NCI-H2196 (cell line): ENCODE data around the gene FSTL4.
"Not testable (repeated sequence)": the region's sequence is repeated elsewhere in the genome, so short reads cannot be mapped to it uniquely, and the experiment has no call there.

Experiments used
- DNase-seq: peaks from one replicate; lab custom pipeline; 2025; ENCODE audit not compliant: unreplicated experiment; lab: John Stamatoyannopoulos, UW

The FSTL4 gene

GRCh38 chr5:133409210-133409674 is 203.1 kb downstream of the FSTL4 start:
- DNase-seq = no peak

- DNase-seq = no peak
These were observed 204.0 kb downstream of the FSTL4 start for GRCh38 chr5:133408322-133408721.

GRCh38 chr5:133406977-133407632 is 205.2 kb downstream of the FSTL4 start:
- DNase-seq = peak; percentile 48

- no peak for DNase-seq
These were observed 205.9 kb downstream of the FSTL4 start for GRCh38 chr5:133406208-133406976.

- DNase-seq = no peak
These were observed 206.9 kb downstream of the FSTL4 start for GRCh38 chr5:133405275-133406034.

GRCh38 chr5:133404724-133405123 is 207.6 kb downstream of the FSTL4 start:
- no peak for DNase-seq

GRCh38 chr5:133403741-133404364 is 208.5 kb downstream of the FSTL4 start:
- DNase-seq = no peak

- DNase-seq = no peak
These were observed 209.6 kb downstream of the FSTL4 start for GRCh38 chr5:133402775-133403174.

GRCh38 chr5:133401731-133402347 is 210.5 kb downstream of the FSTL4 start:
- DNase-seq = no peak

GRCh38 chr5:133400831-133401351 is 211.4 kb downstream of the FSTL4 start:
- DNase-seq = no peak

- no peak for DNase-seq
These were observed 212.2 kb downstream of the FSTL4 start for GRCh38 chr5:133400120-133400519.

- no peak for DNase-seq
These were observed 213.0 kb downstream of the FSTL4 start for GRCh38 chr5:133399247-133399891.

- DNase-seq = no peak
These were observed 213.7 kb downstream of the FSTL4 start for GRCh38 chr5:133398646-133399101.

- no peak for DNase-seq
These were observed 214.2 kb downstream of the FSTL4 start for GRCh38 chr5:133397990-133398645.

- no peak for DNase-seq
These were observed 215.0 kb downstream of the FSTL4 start for GRCh38 chr5:133397348-133397747.

- DNase-seq = no peak
These were observed 215.5 kb downstream of the FSTL4 start for GRCh38 chr5:133396814-133397213.

- DNase-seq = no peak
These were observed 216.1 kb downstream of the FSTL4 start for GRCh38 chr5:133396187-133396741.

GRCh38 chr5:133395207-133395606 is 217.1 kb downstream of the FSTL4 start:
- DNase-seq = not testable (repeated sequence)

- not testable (repeated sequence) for DNase-seq
These were observed 217.9 kb downstream of the FSTL4 start for GRCh38 chr5:133394477-133394817.
